ENCODE data around the gene SELENOO. TPM values are rescaled to one million over a fixed set of nuclear protein-coding genes. Genes with fewer than 3 reads are reported as not detected.

Gene SELENOO
- total and polyA plus RNA-seq, 2 of the 13 experiments (the other 11 are each of a cell fraction or from before 2014, with no cell fraction given) = 14.4 to 19.0 TPM

GRCh38 chr22:50260801-50261614, 60.2 kb downstream of the SELENOO start (continued):
- TF ChIP-seq PREB (CRISPR knock-in tag; IDR thresholded peaks at IDR 0.05) = no peak
- TF ChIP-seq NR2C2 (CRISPR knock-in tag; IDR thresholded peaks at IDR 0.05; ENCODE audit: borderline replicate concordance) = no peak; the same call in 1 of the 2 replicates
- TF ChIP-seq ZNF33B (CRISPR knock-in tag; IDR thresholded peaks at IDR 0.05) = 0 out of 2 replicates have a peak, but pooled peaks have one; percentile 81
- no peak for TF ChIP-seq RARA (CRISPR knock-in tag; IDR thresholded peaks at IDR 0.05)
- peak; percentile 3; the same call in 1 of the 2 replicates for TF ChIP-seq PATZ1 (CRISPR knock-in tag; IDR thresholded peaks at IDR 0.05)
- TF ChIP-seq HMGA1 (CRISPR knock-in tag; conservative IDR thresholded peaks at IDR 0.05) = no peak
- TF ChIP-seq ZNF546 (CRISPR knock-in tag; conservative IDR thresholded peaks at IDR 0.05) = 0 out of 2 replicates have a peak, but pooled peaks have one; percentile 49
- TF ChIP-seq CREB1 (IDR thresholded peaks at IDR 0.05) = no peak
- TF ChIP-seq CREB1 (CRISPR knock-in tag; IDR thresholded peaks at IDR 0.05) = no peak
- TF ChIP-seq SP4 (CRISPR knock-in tag; IDR thresholded peaks at IDR 0.05) = no peak
- TF ChIP-seq SALL2 (CRISPR knock-in tag; IDR thresholded peaks at IDR 0.05) = 0 out of 2 replicates have a peak, but pooled peaks have one; percentile 18
- TF ChIP-seq IRF2 (CRISPR knock-in tag; IDR thresholded peaks at IDR 0.05) = no peak
- TF ChIP-seq KLF12 (CRISPR knock-in tag; IDR thresholded peaks at IDR 0.05; ENCODE audit: borderline replicate concordance) = no peak
- no peak for TF ChIP-seq ZNF468 (CRISPR knock-in tag; IDR thresholded peaks at IDR 0.05)
- TF ChIP-seq ZNF350 (CRISPR knock-in tag; IDR thresholded peaks at IDR 0.05; ENCODE audit: borderline replicate concordance, low read depth) = peak; percentile 41; the same call in 1 of the 2 replicates
- no peak for TF ChIP-seq ZNF282 (IDR thresholded peaks at IDR 0.05; ENCODE audit: partially characterized antibody)
- no peak for TF ChIP-seq ZNF776 (CRISPR knock-in tag; IDR thresholded peaks at IDR 0.05)
- TF ChIP-seq ZMYM3 (CRISPR knock-in tag; IDR thresholded peaks at IDR 0.05) = no peak
- 0 out of 2 replicates have a peak, but pooled peaks have one; percentile 57 for TF ChIP-seq ZNF30 (CRISPR knock-in tag; IDR thresholded peaks at IDR 0.05)
- TF ChIP-seq BCL6 (CRISPR knock-in tag; IDR thresholded peaks at IDR 0.05) = no peak
- no peak for TF ChIP-seq ZFP62 (CRISPR knock-in tag; IDR thresholded peaks at IDR 0.05)
- TF ChIP-seq GMEB2 (CRISPR knock-in tag; IDR thresholded peaks at IDR 0.05; ENCODE audit: low read depth) = no peak
- TF ChIP-seq AGO1 (IDR thresholded peaks at IDR 0.05; ENCODE audit: low read depth, low read length, poor library complexity, severe bottlenecking) = no peak
- TF ChIP-seq CCAR2 (optimal IDR thresholded peaks at IDR 0.05; ENCODE audit: low read depth, low read length) = no peak
- no peak for TF ChIP-seq ZNF577 (CRISPR knock-in tag; IDR thresholded peaks at IDR 0.05; ENCODE audit: borderline replicate concordance, low read depth)
- no peak for TF ChIP-seq RFX5 (IDR thresholded peaks at IDR 0.05; ENCODE audit: low read depth, low read length)
- TF ChIP-seq KAT2B (IDR thresholded peaks at IDR 0.05; ENCODE audit: borderline replicate concordance, low read depth, low read length) = no peak

All from HepG2 (cell line).